ENCODE data around the gene RBBP8NL.

DNA sequence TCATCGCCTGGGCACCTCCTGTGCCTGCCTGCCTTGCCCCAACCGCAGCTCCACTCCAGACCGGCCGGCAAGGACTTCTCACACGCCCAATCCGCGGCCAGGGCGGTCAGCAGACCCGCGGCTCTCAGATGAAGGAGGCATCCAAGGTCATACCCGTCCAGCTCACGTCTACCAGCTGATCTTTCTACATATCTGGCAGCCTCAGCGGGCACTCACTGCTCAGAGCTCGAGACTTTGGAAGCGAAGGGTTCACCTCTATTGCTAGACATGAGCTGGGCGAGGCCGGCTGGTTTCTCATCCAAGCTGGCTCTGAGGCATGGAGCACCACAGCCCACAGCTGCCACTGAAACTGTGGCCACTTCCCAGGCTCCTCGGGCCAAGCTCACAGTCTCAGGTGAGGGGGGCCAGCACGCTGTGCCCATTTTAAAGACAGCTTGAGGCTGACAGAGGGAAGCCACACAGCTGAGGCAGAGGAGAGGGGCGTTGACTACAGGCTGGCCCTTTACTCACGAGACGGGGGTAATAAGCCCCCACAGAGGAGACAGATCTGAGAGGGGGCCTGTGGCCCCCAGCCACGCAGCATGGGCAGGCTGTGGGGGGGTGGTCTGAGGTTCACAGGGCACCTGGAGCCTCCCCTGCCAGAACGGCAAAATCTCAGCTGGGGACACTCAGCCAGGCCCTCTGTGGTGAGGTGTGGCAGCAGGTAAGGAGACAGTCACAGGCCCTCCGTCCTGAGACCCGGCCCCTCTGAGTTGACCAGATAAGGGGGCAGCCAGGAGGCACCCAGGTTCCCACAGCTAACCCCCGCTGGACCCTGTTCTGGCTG, 62.2 kb downstream of the RBBP8NL start:
- no peak for TF ChIP-seq ZNF70 (CRISPR knock-in tag; IDR thresholded peaks at IDR 0.05)
- TF ChIP-seq ARNTL (CRISPR knock-in tag; IDR thresholded peaks at IDR 0.05; ENCODE audit: borderline replicate concordance, low read depth) = no peak
- TF ChIP-seq TCF4 (CRISPR knock-in tag; IDR thresholded peaks at IDR 0.05; ENCODE audit: borderline replicate concordance) = no peak
- TF ChIP-seq, protein P1, sequence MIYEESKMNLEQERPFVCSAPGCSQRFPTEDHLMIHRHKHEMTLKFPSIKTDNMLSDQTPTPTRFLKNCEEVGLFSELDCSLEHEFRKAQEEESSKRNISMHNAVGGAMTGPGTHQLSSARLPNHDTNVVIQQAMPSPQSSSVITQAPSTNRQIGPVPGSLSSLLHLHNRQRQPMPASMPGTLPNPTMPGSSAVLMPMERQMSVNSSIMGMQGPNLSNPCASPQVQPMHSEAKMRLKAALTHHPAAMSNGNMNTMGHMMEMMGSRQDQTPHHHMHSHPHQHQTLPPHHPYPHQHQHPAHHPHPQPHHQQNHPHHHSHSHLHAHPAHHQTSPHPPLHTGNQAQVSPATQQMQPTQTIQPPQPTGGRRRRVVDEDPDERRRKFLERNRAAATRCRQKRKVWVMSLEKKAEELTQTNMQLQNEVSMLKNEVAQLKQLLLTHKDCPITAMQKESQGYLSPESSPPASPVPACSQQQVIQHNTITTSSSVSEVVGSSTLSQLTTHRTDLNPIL (CRISPR knock-in tag; IDR thresholded peaks at IDR 0.05; ENCODE audit: low read depth) = no peak
- TF ChIP-seq, protein P2, sequence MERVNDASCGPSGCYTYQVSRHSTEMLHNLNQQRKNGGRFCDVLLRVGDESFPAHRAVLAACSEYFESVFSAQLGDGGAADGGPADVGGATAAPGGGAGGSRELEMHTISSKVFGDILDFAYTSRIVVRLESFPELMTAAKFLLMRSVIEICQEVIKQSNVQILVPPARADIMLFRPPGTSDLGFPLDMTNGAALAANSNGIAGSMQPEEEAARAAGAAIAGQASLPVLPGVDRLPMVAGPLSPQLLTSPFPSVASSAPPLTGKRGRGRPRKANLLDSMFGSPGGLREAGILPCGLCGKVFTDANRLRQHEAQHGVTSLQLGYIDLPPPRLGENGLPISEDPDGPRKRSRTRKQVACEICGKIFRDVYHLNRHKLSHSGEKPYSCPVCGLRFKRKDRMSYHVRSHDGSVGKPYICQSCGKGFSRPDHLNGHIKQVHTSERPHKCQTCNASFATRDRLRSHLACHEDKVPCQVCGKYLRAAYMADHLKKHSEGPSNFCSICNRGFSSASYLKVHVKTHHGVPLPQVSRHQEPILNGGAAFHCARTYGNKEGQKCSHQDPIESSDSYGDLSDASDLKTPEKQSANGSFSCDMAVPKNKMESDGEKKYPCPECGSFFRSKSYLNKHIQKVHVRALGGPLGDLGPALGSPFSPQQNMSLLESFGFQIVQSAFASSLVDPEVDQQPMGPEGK (CRISPR knock-in tag; IDR thresholded peaks at IDR 0.05; ENCODE audit: borderline replicate concordance) = no peak
- TF ChIP-seq ZFP3 (CRISPR knock-in tag; IDR thresholded peaks at IDR 0.05) = no peak
- TF ChIP-seq TOX (CRISPR knock-in tag; IDR thresholded peaks at IDR 0.05; ENCODE audit: borderline replicate concordance) = no peak
- TF ChIP-seq OSR1 (CRISPR knock-in tag; IDR thresholded peaks at IDR 0.05) = no peak
- TF ChIP-seq ISL1 (CRISPR knock-in tag; IDR thresholded peaks at IDR 0.05) = no peak
- TF ChIP-seq ZNF8 (CRISPR knock-in tag; IDR thresholded peaks at IDR 0.05) = no peak
- TF ChIP-seq, protein P3, sequence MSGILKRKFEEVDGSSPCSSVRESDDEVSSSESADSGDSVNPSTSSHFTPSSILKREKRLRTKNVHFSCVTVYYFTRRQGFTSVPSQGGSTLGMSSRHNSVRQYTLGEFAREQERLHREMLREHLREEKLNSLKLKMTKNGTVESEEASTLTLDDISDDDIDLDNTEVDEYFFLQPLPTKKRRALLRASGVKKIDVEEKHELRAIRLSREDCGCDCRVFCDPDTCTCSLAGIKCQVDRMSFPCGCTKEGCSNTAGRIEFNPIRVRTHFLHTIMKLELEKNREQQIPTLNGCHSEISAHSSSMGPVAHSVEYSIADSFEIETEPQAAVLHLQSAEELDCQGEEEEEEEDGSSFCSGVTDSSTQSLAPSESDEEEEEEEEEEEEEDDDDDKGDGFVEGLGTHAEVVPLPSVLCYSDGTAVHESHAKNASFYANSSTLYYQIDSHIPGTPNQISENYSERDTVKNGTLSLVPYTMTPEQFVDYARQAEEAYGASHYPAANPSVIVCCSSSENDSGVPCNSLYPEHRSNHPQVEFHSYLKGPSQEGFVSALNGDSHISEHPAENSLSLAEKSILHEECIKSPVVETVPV (CRISPR knock-in tag; IDR thresholded peaks at IDR 0.05) = no peak
- TF ChIP-seq BACH2 (CRISPR knock-in tag; IDR thresholded peaks at IDR 0.05; ENCODE audit: borderline replicate concordance) = no peak

Data from SK-N-SH treated with all-trans-retinoic acid at 6 μM for 48 hours (cell line).